ENCODE results near the gene GPX2.

GPX2 gene

DNA sequence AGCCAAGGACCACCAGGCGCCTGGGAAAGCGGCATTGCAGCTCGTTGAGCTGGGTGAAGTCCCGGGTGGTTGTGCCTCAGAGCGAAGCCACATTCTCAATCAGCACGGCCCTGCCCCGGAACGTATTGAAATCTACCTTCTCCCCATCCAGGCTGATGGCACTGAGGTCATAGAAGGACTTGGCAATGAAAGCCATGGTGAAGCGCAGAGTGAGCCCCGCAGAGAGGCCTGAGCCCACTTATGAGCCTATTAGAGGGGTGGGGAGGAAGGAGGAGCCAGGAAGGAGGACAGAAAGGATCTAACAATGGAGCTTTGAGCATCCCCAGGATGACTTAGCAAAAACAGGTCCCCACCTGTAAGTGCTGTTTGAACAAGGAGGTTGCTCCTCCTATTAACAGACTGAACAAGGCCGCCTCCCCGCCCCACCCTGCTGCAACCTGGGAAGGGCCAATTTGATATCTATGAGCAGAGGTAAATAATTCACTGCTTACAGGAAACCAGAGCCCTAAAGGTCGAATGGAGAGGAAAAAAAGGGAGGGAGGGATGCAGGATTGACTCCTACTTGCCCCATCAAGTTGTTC is at the start of gene GPX2:
Gene GPX2, minus strand, starts transcription at position 215 of the 581 bp plus-strand sequence. Its CDS starts 19 bp downstream, at position 196.
- DNase-seq, result peak; percentile 26

- DNase-seq, result no peak
These were observed 48.4 kb upstream of the GPX2 start for GRCh38 chr14:64990939-64991338.

DNA sequence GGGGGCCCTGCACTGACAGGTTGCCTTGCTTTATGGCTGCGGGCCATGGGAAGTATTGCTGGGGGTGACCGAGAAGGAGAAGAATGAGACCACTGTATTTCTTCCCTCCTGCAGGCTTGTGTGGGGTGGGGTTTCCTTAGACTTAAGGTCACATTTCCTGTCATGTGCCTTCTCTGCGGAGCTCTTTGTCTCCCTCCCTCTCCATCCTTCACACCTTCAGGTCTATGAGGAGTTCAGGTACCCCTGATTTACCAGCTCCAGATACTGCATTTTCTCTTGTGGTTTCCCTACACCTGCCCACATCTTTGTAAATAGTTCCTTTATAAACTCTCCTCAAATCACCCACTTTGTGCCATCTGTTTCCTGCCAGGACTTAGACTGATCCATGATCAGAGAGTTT is 47.8 kb upstream of the GPX2 start:
- DNase-seq, result no peak

- DNase-seq, result no peak
These were observed 44.9 kb upstream of the GPX2 start for GRCh38 chr14:64987438-64987767.

- DNase-seq, result peak; percentile 84
These were observed 44.3 kb upstream of the GPX2 start, which contains the start of gene FNTB for GRCh38 chr14:64986648-64987437. TSS of gene FNTB (plus strand) at chr14:64986895. CDS start at chr14:64986954, 59 bp downstream.

DNA sequence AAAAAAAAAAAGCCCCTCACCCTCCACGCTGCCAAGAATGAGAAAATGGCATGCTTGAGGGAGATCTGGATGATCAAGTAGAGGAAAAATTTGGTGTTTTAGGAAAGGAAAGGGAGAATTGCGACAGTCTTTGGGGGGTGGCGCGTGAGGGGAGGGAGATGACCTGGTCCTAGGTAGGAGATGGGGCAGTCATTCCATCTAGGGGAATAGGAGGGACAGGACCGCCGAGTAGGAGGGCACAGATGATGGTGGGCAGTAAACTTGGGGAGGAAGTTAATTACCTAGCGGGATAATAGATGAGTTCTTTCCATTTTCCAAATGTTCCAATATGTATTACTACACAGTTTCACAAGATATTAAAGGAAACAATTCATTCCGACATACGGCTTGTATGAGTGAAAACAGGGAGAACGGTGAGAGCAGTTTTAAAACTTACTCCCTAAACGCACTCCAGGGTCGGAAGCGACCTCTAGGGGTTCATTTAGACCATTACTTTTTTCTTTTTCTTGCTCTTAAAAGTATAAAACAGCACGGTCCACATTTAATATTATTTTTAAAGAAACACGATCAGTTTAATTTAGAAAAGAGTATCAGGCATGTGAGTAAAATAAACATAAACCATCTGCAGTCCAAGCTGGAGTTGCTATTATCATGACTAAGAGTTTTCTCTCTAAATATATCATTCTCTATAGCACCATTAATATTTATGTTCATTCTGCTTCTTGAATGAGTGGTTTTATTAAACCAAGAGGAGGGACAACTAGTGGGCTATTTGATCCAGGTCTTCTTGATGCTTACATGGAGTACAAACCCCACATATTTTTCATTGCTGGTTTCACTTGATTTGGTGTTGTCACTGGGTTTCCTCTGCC is 41.1 kb upstream of the GPX2 start:
- no peak for DNase-seq

GRCh38 chr14:64979336-64980074 is 37.0 kb upstream of the GPX2 start:
- no peak for DNase-seq

- DNase-seq, result no peak
These were observed 32.0 kb upstream of the GPX2 start for GRCh38 chr14:64974563-64974962.

DNA sequence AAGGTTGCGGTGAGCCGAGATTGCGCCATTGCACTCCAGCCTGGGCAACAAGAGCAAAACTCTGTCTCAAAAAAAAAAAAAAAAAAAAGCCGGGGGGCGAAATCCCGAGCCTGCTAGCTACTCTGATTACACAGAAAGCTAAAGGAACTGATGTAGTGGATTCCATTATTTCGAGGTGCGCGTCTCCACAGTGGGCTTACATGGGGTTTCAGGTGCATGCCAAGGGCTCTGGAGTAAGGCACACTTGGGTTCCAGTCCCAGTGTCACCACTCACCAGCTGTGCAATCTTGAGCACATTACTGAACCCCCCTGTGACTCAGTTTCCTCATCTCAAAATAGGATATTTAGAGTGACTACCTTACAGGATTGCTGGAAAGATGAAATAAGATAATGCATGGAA is 31.3 kb upstream of the GPX2 start:
- no peak for DNase-seq

DNA sequence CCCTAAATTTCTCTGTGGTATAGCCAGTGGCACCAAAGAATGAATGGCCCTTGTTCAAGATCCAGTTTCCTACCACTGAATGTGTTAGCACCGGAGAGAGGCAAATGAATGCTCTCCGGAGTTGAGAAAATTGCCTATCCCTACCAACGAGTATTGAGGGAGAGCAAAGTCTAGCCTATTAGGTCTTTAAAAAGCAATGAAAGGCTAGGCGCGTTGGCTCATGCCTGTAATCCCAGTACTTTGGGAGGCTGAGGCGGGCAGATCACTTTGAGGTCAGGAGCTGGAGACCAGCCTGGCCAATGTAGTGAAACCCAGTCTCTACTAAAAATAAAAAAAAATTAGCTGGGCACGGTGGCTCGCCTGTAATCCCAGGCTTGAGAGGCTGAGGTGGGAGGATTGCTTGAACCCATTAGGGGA is 30.5 kb upstream of the GPX2 start:
- no peak for DNase-seq

DNA sequence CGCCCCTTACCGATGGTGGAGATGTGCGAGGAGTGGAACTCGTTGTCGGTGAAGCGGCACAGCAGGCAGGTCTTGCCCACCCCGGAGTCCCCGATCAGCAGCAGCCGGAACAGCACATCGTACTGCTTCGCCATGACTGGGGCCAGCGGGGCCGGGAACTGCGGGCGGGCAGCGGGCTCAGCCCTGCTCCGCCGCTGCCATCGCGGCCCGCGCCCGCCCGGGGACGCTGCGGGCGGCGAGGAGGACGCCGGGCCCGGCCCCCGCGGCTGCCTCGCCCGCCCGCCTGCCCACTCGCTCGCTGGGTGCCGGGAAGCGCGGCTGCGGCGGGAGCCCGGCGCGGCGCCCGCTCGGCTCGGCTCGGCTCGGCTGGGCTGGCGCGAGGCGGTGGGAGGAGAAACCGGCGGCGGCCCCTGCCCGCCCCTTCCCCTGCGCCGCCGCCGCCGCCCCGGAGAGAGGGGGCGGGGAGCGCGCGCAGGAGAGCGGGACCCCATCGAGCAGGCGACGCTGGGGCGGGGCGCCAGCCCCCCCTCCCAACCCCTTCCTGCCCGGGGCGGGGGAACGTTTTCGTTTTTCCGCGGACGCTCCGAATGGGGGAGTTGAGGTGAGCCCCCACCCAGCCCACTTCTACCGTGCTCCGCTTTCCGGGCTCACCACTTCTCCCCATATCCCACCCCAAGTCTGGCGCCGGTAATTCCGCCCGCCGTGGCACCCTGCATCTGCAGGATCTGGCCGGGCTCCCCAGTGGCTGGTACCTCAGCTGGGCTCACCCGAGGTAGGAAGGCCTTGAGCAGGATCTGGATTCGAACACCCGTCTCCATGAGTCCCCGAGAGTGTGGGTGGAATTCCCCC is 29.6 kb upstream of the GPX2 start, which contains the start of gene RAB15:
Gene RAB15, minus strand, starts transcription at position 394 of the 849 bp plus-strand sequence. Its CDS starts 260 bp downstream, at position 134.
- DNase-seq, result no peak

DNA sequence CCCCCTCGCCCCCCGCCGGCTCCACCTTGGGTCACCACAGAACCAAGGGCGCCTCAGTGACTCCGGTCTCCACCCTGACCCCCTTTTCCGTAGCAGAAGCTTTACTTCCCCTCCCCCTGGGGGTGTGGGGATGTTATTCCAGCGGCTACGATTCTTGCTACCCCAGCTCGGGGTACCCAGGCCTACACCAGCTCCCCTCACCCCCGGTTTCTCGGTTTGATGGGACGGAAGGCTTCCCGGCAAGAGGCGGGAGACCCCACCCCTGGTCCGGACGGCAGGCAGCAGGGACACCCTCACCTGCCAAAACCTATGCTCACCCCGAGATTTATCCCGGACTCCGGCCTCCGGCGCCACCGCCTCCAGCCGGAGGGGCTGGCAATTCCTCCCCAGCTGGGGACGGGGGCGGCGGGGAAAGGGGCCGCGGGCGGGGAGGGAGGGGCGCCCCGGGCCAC is 29.0 kb upstream of the GPX2 start:
- DNase-seq, result no peak

GRCh38 chr14:64970776-64971477 is 28.4 kb upstream of the GPX2 start:
- DNase-seq, result no peak

- DNase-seq, result no peak
These were observed 27.5 kb upstream of the GPX2 start for GRCh38 chr14:64970041-64970440.

DNA sequence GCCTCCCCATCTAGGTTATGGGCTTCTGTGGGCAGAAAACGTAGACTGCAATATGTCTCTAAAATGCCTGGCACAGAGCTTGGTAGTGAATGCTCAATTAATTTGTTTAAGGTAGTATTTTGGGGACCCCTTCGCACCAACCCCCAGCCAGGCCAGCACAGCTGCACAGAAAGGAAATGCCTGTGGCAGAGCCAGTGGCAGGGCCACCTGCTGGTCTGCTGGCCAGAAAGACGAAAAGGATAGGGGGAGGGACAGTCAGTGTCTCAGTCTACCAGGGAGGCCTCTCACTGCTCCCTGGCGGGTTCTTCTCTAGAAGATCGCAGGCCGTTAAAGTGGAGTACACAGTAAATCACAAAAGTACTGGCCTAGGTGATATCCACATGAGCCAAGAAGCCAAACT is 26.1 kb upstream of the GPX2 start:
- no peak for DNase-seq

- no peak for DNase-seq
These were observed 25.6 kb upstream of the GPX2 start for GRCh38 chr14:64968167-64968566.

DNA sequence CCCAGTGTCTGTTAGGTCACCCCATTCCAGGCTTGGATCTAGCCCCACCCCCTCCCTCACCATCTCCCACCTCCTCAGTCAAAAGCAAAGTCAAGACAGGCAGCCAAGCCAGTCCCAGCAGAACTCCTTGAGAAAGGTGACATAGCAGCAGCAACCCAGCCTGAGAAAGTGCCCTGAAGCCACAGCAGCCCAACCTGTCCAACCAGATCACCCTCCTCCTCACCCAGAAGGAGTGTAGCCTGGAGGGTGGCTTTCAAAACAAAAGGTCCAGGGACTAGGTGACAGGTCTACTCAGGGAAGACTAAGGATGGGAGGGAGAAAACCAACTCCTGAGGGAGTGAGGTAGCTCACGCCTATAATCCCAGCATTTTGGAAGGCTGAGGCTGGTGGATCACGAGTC is 24.4 kb upstream of the GPX2 start:
- DNase-seq, result no peak

DNA sequence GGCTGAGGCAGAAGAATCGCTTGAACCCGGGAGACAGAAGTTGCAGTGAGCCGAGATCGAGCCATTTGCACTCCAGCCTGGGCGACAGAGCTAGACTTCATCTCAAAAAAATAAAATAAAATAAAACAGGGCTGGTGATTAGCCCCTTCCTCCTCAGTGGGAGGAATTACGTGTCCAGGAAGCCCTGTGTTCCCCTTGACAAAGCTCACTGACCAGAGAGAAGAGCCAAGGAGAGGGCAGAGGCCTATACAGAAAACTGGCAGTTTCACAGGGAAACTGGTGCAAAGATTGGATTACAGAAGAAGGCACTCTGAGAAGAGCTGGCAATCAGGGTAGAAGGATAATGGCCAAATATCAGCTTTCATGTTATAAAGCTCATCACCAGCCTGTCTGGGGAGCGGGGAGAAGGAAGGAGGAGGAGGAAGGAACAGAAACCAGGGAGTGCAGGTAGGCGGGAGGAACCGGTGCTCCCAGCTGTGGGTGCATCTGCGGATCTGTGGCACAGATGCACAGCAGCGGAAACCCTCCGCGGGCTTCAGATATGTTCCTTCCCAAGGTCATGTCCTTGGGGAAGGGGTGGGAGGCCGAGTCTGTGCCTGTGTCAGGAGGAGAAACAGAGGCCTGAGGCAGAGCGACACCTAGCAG is 22.9 kb upstream of the GPX2 start:
- DNase-seq, result no peak

GRCh38 chr14:64963611-64964010 is 21.1 kb upstream of the GPX2 start:
- DNase-seq, result no peak

GRCh38 chr14:64960762-64961276 is 18.3 kb upstream of the GPX2 start:
- no peak for DNase-seq

All from NCI-H1417 treated with DMSO at 0.1 percent for 48 hours (cell line).